RWPE2 (cell line): ENCODE data around the gene RIPK4.

Experiments used
- ATAC-seq: fragments of 200-7000 bp; cut with Tn5 transposase; 3 replicates; pipeline ENCODE4 v1.9.1; 2021; ENCODE audit warnings: low read depth
- DNase-seq: peaks from one replicate; pipeline ENCODE4 v3.0.0-alpha.2; 2020; ENCODE audit warnings: low spot score
- H3K27ac ChIP-seq: fragments of 450-650 bp; 2 replicates; pipeline ENCODE4 v1.5.1; 2017; ENCODE audit warnings: mild to moderate bottlenecking; ENCODE audit not compliant: poor library complexity, severe bottlenecking
- H3K27me3 ChIP-seq: fragments of 250-450 bp; sonication (Bioruptor Pico); 2 replicates; pipeline ENCODE4 v1.5.1; 2021; ENCODE audit warnings: mild to moderate bottlenecking, moderate library complexity; ENCODE audit not compliant: insufficient read depth, poor library complexity, severe bottlenecking
- H3K36me3 ChIP-seq: fragments of 250-450 bp; sonication (Bioruptor Pico); 2 replicates; pipeline ENCODE4 v1.5.1; 2020; ENCODE audit warnings: low read depth, mild to moderate bottlenecking, moderate library complexity
- H3K4me1 ChIP-seq: fragments of 250-450 bp; sonication (Bioruptor Pico); 2 replicates; pipeline ENCODE4 v1.5.1; 2021; ENCODE audit warnings: mild to moderate bottlenecking, moderate library complexity; ENCODE audit not compliant: insufficient read depth, poor library complexity, severe bottlenecking
- H3K4me3 ChIP-seq: fragments of 250-450 bp; sonication (Bioruptor Pico); 2 replicates; pipeline ENCODE4 v1.5.1; 2021; ENCODE audit warnings: mild to moderate bottlenecking, moderate library complexity; ENCODE audit not compliant: severe bottlenecking
- H3K9me3 ChIP-seq: fragments of 250-450 bp; sonication (Bioruptor Pico); 2 replicates; pipeline ENCODE4 v1.5.1; 2021; ENCODE audit warnings: mild to moderate bottlenecking, moderate library complexity; ENCODE audit not compliant: severe bottlenecking
- TF ChIP-seq, protein P1 (sequence below): fragments of 450-650 bp; IDR thresholded peaks from one replicate; pipeline ENCODE4 v1.5.1; 2017; ENCODE audit warnings: mild to moderate bottlenecking, moderate library complexity; ENCODE audit not compliant: poor library complexity, severe bottlenecking

Gene RIPK4

DNA sequence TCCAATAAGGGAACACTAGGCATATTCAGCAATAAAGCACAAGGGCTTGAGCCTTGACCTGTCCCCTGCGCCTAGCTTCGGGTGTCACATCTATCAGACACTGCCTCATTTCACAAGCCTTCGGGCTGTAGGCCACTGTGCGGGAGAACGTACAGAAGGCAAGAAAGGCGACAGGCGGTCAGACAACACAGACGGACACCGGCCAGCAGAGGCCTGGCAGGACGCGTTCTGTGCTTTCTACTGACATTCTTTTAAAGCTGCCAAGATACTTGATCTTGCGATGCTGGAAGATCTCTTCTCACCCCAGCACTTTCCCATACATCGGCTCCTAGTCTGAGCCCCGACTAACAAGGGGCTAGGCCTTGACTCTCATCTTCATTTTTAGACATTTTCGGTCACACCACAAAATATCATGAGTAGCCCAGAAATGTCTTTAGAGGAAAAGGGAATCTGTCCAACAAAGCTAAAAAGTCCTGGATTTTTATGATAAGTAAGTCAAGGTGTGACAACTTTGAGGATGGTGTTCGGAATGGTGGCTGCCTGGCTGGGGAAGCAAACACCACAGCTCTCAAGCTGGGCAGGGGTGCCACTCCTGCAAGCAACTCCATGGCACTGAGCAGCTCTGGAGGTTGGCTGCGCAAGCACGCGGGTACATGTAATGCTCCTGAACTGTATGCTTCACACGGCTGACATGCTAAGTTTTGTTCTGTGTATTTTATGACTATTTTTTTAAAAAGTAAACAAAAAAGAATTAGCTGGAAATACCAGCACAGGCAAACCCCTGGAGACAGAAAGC is 18.7 kb downstream of the RIPK4 start:
- peaks cover 95% of the 10 kb centered on the region for H3K36me3 ChIP-seq
- H3K27ac ChIP-seq, result no peak overlapping the region
- H3K4me1 ChIP-seq, result peaks cover 32% of the 10 kb centered on the region
- H3K9me3 ChIP-seq, result no peaks in the 10 kb centered on the region
- no peak overlapping the region for H3K4me3 ChIP-seq
- ATAC-seq, result no peak
- DNase-seq, result no peak
- H3K27me3 ChIP-seq, result no peaks in the 10 kb centered on the region
- TF ChIP-seq, protein P1, sequence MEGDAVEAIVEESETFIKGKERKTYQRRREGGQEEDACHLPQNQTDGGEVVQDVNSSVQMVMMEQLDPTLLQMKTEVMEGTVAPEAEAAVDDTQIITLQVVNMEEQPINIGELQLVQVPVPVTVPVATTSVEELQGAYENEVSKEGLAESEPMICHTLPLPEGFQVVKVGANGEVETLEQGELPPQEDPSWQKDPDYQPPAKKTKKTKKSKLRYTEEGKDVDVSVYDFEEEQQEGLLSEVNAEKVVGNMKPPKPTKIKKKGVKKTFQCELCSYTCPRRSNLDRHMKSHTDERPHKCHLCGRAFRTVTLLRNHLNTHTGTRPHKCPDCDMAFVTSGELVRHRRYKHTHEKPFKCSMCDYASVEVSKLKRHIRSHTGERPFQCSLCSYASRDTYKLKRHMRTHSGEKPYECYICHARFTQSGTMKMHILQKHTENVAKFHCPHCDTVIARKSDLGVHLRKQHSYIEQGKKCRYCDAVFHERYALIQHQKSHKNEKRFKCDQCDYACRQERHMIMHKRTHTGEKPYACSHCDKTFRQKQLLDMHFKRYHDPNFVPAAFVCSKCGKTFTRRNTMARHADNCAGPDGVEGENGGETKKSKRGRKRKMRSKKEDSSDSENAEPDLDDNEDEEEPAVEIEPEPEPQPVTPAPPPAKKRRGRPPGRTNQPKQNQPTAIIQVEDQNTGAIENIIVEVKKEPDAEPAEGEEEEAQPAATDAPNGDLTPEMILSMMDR, result no peak

DNA sequence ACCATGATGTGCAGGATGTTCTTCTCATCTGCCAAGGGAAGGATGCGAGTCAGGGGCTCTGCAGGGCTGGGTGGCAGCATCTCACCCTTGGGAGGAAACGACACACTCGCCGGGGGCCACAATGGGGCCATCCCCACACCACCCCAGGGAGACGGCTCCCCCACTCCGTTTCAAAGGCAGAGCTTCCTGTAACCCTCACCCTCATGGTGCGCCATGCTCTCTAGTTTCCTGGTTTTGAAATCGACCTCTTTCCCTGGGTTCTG is 20.2 kb downstream of the RIPK4 start:
- no peaks in the 10 kb centered on the region for H3K27me3 ChIP-seq
- H3K9me3 ChIP-seq, result no peaks in the 10 kb centered on the region
- no peak for DNase-seq
- peaks cover 17% of the 10 kb centered on the region for H3K4me1 ChIP-seq
- H3K36me3 ChIP-seq, result peaks cover 98% of the 10 kb centered on the region
- H3K4me3 ChIP-seq, result no peak overlapping the region
- no peak overlapping the region for H3K27ac ChIP-seq
- no peak for ATAC-seq
- TF ChIP-seq, protein P1, result no peak

DNA sequence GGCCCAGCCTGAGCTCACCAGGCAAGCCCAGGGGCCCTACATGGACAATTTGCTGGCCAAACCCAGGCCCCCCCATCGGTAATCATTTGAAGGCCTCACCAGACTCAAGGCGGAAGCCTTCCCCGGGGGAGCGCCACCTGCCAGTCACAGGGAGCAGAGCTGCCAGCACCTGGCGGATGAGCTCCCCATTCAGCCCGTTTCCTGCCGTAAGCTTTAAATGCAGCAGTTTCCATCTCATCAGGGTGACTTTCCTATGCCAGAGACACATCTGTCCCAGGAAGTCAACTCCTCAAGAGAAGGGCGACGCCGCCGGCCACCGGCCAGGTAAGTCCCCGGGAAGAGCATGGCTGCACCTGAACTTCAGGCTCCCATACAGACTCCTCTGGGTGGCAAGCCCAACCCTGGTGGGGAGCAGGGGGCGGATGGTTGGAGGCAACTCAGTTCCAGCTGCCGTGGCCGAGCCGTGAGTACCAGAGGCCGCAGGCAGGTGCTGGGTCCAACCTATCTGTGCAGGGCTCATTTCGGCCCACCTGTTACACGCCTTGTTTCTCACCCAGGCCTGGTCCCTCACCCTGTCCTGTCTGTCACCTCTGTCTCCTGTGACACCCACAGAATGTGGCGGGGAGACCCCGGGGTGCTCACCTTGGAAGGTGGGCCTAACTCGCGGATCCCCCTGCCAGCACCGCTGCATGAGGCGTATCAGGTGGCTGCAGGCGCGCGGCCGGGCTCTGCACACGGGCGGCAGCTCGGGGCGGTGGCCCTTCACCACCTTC is 20.7 kb downstream of the RIPK4 start:
- Histone ChIP-seq H3K36me3 (peaks cover 100% of the 10 kb centered on the region), H3K9me3 (no peaks in the 10 kb centered on the region), H3K4me1 (peaks cover 12% of the 10 kb centered on the region), H3K27ac (no peak overlapping the region), H3K27me3 (no peaks in the 10 kb centered on the region), H3K4me3 (no peak overlapping the region)
- DNase-seq (no peak), ATAC-seq (no peak)
- TF ChIP-seq, protein P1, result no peak

DNA sequence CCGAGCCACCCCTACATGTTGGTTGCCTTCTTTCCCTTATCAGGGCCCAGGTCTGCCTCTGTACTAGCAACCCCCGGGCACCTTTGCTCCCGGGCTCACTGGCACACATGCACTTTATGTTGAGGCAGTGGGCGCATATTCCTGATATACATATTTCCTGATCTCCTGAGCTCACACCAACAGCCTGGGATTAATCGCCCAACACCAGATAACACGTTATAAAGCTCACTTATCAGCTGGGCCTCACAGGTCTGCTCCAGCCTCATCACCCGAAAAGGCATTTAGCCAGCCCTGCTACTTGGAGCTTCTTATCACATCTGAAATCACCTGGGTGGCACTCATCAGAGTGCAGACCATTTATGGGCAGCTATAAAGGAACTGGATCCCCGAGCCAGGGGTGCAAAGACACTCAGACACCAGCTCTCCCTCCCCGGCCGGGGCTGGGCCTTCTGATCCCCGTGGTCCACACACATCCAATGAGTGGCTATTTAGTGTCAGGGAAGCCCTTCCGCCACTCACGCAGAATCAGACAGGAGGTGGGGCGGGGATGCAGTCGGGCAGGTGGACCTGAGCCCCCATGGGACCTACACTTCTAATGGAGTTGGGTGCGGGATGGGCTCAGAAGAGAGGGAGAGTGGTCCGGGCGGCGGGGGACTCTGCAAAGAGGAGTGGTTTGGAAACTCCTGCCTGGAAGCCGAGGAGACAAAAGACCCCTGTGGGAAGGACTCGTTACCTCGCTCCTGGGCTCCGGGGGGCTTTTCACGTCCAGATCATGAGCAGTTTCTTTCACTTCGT is 21.6 kb downstream of the RIPK4 start:
- DNase-seq (no peak), ATAC-seq (no peak)
- no peaks in the 10 kb centered on the region for H3K9me3 ChIP-seq
- H3K4me3 ChIP-seq, result no peak overlapping the region
- H3K27ac ChIP-seq, result no peak overlapping the region
- H3K4me1 ChIP-seq, result peaks cover 3% of the 10 kb centered on the region
- H3K36me3 ChIP-seq, result peaks cover 100% of the 10 kb centered on the region
- no peaks in the 10 kb centered on the region for H3K27me3 ChIP-seq
- TF ChIP-seq, protein P1, result no peak
